GM12874 (cell line): ENCODE measurements around the gene SYT7.

Experiments used
- TF ChIP-seq, protein P1 (sequence below): IDR thresholded peaks from 2 replicates; pipeline ENCODE4 v1.5.1; 2011; ENCODE audit warnings: low read depth, mild to moderate bottlenecking, control low read depth, low read length, moderate library complexity; ENCODE audit not compliant: insufficient read depth

SYT7 gene, protein sequence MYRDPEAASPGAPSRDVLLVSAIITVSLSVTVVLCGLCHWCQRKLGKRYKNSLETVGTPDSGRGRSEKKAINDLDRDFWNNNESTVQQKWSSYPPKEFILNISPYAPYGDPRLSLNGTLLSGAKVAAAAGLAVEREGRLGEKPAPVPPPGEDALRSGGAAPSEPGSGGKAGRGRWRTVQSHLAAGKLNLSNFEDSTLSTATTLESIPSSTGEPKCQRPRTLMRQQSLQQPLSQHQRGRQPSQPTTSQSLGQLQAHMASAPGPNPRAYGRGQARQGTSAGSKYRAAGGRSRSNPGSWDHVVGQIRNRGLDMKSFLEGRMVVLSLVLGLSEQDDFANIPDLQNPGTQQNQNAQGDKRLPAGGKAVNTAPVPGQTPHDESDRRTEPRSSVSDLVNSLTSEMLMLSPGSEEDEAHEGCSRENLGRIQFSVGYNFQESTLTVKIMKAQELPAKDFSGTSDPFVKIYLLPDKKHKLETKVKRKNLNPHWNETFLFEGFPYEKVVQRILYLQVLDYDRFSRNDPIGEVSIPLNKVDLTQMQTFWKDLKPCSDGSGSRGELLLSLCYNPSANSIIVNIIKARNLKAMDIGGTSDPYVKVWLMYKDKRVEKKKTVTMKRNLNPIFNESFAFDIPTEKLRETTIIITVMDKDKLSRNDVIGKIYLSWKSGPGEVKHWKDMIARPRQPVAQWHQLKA

DNA sequence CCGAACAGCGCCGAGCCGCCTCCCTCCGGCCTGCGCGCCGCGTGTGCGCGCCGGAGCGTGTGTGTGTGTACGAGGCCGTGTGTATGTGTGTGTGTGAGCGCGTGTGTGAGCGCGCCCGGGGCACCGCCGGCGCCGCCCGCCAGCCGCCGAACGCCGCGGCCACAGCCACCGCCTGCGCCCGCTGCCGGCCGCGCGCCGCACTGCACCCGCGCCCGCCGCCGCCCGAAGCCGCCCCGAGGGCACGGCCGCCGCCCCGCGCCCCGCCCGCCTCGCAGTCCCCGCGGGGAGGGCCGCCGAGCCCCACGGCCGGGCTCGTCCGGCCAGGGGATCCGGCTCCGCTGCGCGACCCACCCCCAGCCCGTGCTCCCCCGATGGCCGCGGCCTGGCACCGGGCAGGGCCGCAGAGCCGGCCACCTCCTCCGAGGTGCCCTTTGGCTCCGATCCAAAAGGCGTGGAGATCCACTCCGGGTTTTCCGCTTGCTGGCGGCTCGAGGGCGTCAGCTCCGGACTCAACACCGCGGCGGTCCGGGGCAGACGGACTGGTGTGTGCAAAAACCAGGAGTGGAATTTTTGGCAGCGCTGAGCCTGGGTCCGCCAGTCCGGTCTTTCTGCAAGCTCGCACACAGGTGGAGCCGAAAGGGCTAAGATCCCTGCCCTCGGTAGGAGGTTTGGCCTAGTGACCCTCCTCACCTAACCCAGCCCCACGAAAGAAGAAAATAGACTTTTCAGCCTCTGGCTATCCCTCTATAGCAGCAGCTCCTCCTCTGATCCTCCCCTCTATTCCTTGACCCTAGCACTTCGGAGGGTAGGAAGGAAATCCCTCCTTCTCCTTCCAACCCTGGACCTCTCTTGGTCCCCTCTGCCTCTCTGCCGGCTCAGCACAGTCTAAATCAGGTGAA is at the start of gene SYT7:
TSS of gene SYT7 (minus strand) at position 47 of the 899 bp plus-strand sequence. CDS start 256 bp downstream, outside the sequence.
- TF ChIP-seq, protein P1, sequence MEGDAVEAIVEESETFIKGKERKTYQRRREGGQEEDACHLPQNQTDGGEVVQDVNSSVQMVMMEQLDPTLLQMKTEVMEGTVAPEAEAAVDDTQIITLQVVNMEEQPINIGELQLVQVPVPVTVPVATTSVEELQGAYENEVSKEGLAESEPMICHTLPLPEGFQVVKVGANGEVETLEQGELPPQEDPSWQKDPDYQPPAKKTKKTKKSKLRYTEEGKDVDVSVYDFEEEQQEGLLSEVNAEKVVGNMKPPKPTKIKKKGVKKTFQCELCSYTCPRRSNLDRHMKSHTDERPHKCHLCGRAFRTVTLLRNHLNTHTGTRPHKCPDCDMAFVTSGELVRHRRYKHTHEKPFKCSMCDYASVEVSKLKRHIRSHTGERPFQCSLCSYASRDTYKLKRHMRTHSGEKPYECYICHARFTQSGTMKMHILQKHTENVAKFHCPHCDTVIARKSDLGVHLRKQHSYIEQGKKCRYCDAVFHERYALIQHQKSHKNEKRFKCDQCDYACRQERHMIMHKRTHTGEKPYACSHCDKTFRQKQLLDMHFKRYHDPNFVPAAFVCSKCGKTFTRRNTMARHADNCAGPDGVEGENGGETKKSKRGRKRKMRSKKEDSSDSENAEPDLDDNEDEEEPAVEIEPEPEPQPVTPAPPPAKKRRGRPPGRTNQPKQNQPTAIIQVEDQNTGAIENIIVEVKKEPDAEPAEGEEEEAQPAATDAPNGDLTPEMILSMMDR = peak; percentile 31; the same call in 1 of the 2 replicates

DNA sequence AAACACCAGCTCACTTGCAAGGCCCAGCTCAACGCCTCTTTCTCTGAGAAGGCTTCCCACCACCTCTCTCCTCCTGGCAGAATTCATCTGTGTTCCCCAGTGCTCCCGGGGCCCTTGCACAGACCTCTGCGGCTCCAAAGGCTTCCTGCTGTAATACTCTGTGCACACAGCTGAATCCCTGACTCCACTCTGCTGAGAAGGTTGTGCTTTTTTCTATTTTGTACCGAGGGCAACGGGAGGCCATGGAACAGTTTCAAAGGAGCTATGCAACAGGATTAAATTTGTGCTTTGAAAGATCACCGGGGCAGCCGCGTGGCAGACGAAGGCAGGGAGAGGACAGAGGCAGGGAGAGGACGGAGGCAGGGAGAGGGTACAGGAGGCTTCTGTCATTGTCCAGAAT is 49.2 kb upstream of the SYT7 start:
- TF ChIP-seq, protein P1 = no peak

DNA sequence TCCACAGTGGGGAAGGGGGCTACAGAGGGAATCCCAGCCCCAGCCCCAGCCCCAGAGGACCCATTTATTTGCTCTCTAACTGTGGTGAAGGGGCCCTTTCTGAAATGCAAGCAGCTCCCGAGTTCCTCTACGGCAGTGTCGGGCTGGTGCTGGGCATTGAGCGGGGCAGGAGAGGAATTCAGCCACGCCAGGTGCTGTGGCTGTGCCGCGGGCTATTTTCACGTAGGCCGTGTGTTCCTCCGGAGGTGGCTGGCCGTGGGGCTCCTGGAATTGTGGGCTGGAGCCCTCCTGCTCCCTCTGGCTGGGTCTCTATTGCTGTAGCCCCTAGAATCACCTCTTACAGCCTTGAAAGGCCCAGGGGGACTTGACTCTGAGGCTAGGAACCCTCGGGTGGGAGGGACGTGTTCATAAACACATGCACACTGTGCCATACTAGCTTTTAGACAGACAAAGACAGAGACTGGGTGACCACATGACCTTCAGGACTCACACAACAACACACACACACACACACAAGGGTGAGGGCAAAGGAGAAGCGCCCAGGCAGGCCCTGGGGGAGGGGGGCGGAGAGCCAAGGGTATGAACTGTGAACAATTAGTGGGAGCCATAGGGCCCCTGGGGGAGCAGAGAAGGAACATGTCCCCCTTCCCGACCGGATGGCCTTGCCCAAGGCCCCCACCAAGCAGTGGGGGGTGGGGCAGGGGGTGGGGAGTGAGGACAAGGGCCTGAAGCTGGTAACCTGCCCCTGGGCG is 48.4 kb upstream of the SYT7 start:
- TF ChIP-seq, protein P1 = no peak

DNA sequence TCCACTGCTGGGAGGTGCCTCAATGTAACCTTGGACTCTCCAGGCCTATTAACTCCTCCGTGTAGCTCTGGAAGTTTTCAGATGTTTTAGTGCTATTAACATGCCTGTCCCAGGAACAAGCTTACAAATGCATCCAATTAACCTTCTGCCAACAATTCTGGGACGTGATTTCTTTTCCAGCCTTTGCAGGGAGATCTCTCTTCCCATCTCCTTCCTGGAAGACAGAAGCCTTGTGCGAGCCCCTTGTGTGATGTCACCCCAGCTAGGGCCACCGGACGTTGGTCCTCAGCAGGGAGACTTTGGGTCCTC is 47.7 kb upstream of the SYT7 start:
- TF ChIP-seq, protein P1 = no peak

DNA sequence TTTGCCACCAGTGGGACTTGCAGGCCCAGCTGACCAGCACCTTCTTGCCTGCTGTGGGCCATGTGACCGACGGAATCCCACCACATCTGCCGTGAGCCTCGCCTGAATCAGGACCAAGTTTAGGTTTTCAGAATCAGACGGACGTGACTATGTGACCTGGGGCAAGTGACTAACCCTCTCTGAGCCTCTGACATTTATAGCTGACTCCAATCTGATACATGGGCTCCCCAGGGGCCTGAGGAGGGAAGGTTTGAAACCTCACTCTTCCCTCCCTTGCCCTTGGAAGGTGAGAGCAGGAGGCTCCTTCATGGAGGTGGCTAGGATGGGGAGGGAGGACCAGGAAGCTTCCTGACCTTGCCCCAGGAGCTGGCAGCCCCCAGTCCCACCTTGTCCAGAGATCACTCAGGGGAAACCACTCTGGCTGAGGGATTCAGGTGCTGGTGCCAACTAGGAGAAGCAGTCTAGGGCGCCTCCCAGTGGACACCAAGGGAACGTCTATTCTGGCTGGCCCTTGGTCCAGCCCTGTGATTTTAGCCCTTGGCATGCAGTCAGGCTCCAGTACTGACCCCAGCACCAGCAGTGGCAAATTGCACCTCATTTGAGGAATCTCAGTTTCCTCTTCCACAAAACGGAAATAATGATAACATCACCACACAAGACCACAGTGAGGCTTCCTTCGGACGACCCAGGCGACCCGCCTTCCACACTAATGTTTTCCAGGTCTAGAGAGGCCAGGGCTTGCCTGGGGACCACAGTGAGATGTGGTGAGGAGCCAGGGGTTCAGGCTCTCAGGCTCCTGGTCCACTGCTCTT is 47.2 kb upstream of the SYT7 start:
- TF ChIP-seq, protein P1 = peak; percentile 80

DNA sequence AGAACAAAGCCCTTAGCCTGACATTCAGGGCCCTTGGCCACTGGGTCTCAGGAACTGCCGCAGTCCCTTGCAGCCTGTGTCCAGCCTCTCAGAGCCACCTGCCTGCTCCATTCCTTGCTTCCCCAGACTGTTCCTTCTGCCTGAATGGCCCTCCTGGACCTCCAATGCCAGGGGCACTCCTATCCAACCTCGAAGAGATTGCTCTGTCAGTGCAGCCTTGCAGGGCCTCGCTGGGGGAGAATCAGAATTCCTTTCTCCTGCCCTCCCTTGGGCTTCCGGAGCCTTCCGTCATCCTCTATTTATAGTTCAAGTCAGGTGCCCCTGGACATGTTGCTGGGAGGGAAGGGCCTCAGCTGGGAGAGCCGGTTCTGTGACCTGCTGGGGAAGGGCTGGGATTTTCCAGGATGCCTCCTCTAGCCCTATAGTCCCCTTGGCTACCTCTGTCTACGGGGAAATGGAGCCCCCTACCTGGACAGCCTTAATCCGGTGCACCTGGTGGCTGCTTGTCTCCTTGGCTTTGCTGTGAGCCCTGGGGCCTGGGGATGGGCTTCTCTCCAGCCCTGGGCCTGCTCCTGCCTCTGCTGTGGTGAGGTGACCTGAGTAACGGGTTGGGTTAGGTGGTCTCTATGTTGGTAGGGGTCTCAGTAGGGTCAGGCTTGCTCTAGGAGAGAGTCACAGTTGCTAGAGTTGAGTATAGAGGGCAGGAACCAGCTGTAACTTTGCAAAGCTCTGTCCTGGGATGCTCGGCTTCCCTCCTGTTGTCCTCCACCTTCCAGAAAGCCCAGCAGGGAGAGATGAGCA is 45.9 kb upstream of the SYT7 start:
- TF ChIP-seq, protein P1 = no peak
